Muscle layer of duodenum (tissue), 2 donors: ENCODE data around the gene TRMT10C.
"Not testable (repeated sequence)": the region's sequence is repeated elsewhere in the genome, so short reads cannot be mapped to it uniquely, and the experiment has no call there.

Experiments used
- H3K27ac ChIP-seq: one replicate; pipeline ENCODE4 v1.7.0; 2013; ENCODE audit warnings: mild to moderate bottlenecking, low read length
- H3K27me3 ChIP-seq: one replicate; pipeline ENCODE4 v1.7.0; 2013; ENCODE audit warnings: low read depth, mild to moderate bottlenecking, control low read depth, low read length
- H3K36me3 ChIP-seq, 2 donors: one replicate each; pipeline ENCODE4 v1.7.0; 2013; ENCODE audit warnings: low read length in 2 of 2, control low read depth in 1 of 2, mild to moderate bottlenecking in 1 of 2; ENCODE audit not compliant: insufficient read depth in 2 of 2, control insufficient read depth in 1 of 2
- H3K4me1 ChIP-seq, 2 donors: one replicate each; pipeline ENCODE4 v1.7.0; 2013; ENCODE audit warnings: low read length in 2 of 2, mild to moderate bottlenecking in 2 of 2, control low read depth in 1 of 2, moderate library complexity in 1 of 2; ENCODE audit not compliant: insufficient read depth in 2 of 2, control insufficient read depth in 1 of 2
- H3K4me3 ChIP-seq, 2 donors: one replicate each; pipeline ENCODE4 v1.7.0; 2013; ENCODE audit warnings: low read length in 2 of 2, low read depth in 1 of 2, mild to moderate bottlenecking in 1 of 2
- H3K9me3 ChIP-seq, 2 donors: one replicate each; pipeline ENCODE4 v1.7.0; 2013; ENCODE audit warnings: low read length in 2 of 2, control low read depth in 1 of 2, mild to moderate bottlenecking in 1 of 2; ENCODE audit not compliant: control insufficient read depth in 1 of 2
- donor health status: healthy.

The TRMT10C gene

DNA sequence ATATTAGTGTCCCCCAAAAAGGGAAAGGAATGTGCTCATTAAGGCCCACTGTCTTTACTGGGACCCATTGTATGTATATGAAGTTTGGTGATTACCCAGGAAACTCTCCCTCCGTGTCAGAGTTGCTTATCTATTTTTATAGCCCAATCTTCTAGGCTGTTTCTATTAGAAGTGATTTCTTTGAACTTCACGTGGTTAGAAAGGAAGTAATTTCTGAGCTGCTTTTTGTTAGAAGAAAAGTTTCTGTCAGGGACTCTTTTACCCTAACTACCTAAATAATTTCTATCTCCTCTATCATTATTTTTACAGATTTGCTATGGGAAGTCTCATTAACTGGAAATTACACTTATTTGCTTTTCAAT lies 31.0 kb upstream of the TRMT10C start:
- Histone ChIP-seq H3K4me3 (no peak overlapping the region), H3K9me3 (no peaks in the 10 kb centered on the region), H3K27me3 (no peaks in the 10 kb centered on the region), H3K4me1 (peaks cover 0 to 7% of the 10 kb centered on the region in 2 donors), H3K36me3 (no peaks in the 10 kb centered on the region), H3K27ac (no peak overlapping the region)

DNA sequence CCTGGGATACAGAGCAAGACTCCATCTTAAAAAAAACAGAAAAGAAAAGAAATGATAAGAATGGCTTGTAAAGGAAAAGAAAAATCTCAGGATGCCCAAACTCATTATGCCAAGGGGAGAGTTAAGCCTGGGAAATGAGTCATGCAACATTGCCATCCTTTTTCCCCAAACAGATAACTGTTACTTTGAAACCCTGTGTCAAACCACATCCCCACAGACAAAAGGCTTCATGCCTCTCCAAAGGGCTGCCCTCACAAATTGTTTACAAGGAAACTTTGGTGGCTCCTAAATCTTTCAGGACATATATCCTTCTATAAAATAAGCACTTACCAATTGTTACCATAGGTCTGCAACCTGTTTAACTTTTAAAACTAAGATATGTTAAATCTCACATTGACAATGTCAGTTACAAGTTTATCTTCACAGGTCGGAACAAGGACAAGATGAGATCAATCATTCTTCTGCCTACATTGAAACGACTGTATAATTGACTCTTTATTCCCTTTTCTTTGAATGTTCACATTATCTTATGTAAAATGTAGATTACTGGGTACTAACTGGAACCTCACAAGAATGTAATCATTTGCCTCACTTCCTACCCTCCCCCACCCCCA lies 30.1 kb upstream of the TRMT10C start:
- Histone ChIP-seq H3K9me3 (no peaks in the 10 kb centered on the region), H3K4me3 (no peak overlapping the region), H3K27ac (no peak overlapping the region), H3K36me3 (no peaks in the 10 kb centered on the region), H3K4me1 (peaks cover 0 to 7% of the 10 kb centered on the region in 2 donors), H3K27me3 (no peaks in the 10 kb centered on the region)

DNA sequence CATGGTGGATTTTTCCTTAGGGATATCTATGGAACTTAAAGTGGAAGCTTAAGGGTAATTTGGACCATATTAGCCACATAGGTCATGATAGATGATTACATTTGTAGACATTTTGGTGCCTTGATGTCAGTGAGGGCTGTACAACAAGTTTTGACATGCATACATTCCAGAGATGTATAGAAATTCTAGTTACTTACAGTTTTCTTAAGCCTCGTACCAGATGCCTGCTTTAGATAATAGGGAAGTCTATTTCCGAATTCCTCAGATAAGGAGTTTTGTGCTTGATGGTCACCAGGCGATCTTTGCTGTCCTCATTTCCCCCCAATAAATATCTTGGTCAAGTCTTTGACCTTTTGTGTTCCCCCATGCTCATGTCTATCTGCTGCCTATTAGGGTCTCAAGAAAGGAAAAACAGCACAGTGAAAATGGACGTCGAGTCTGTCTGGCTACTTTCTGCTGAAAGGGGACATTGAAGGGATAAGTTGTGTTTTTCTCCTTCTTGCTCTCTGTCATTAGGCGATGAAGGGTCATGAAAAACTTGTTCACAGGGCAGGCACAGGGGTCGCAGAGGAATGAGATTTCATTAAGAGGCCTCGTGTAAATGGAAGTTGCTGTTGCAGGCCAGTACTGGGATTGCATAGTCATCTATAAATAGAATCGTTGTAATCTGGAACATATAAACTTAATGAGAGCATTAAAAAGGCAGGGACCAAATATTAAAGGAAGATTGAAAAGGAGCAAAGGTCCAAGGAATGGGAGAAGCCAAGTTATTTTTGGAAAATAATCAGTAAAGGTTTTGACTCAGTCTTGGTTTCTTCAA lies 28.7 kb upstream of the TRMT10C start:
- Histone ChIP-seq H3K9me3 (no peaks in the 10 kb centered on the region), H3K27ac (no peak overlapping the region), H3K36me3 (no peaks in the 10 kb centered on the region), H3K4me3 (no peak overlapping the region), H3K27me3 (no peaks in the 10 kb centered on the region), H3K4me1 (peaks cover 0 to 7% of the 10 kb centered on the region in 2 donors)

DNA sequence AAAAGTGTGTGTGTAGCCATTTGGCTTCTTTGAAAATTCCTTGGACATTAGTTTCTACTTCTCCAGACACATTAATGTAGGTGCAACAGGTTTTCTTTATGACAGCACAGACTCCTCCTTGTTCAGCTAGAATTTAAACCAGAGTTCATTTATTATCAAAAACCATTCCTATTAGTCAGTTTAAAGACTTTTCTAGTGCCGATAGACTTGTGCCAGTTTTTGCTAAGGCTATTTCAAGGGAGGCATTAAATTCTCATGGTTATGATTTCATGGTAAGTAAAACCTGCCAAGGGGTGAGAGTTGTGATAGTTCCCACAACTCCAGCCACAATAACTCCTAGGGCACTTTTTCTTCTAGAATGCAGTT lies 28.1 kb upstream of the TRMT10C start:
- Histone ChIP-seq H3K9me3 (no peaks in the 10 kb centered on the region), H3K36me3 (no peaks in the 10 kb centered on the region), H3K4me1 (peaks cover 0 to 7% of the 10 kb centered on the region in 2 donors), H3K4me3 (no peak overlapping the region), H3K27ac (no peak overlapping the region), H3K27me3 (no peaks in the 10 kb centered on the region)

DNA sequence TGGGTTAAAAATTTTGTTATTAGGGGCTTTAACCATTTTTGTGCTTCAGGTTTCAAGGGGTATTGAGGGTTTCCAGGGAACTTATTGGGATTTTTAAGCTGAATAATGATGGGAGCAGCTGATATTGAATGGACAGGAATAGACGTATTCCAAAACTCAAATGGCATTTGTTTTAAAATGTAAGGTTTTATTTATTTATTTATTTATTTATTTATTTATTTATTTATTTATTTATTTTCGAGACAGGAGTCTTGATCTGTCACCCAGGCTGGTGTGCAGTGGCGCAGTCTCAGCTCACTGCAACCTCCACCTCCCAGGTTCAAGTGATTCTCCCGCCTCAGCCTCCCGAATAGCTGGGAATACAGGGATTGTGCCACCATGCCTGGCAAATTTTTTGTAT lies 26.4 kb upstream of the TRMT10C start:
- no peaks in the 10 kb centered on the region for H3K9me3 ChIP-seq
- H3K4me3 ChIP-seq, result no peak overlapping the region
- no peaks in the 10 kb centered on the region for H3K27me3 ChIP-seq
- peaks cover 0 to 7% of the 10 kb centered on the region in 2 donors for H3K4me1 ChIP-seq
- H3K27ac ChIP-seq, result no peak overlapping the region
- H3K36me3 ChIP-seq, result no peaks in the 10 kb centered on the region

DNA sequence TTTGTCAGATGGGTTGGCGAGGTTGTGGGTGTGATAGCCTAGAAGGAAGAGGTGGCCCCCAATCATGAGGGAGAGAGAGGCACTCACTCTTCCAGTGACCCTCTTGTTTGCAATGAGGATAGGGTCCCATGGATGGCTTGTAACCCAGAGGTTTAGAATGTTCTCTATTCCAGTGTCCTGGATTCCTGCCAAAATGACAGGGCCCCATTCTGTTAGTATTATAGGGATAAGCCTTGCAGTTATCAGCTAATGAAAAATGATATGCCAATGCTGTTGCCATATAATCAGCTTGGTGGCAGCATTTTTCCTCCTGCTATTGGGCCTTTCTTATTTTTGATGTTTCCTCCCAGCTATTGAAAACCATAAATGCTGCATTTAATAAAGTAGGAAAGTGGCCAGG lies 25.4 kb upstream of the TRMT10C start:
- Histone ChIP-seq H3K9me3 (no peaks in the 10 kb centered on the region), H3K27me3 (no peaks in the 10 kb centered on the region), H3K4me1 (peaks cover 0 to 7% of the 10 kb centered on the region in 2 donors), H3K4me3 (no peak overlapping the region), H3K27ac (no peak overlapping the region), H3K36me3 (no peaks in the 10 kb centered on the region)

DNA sequence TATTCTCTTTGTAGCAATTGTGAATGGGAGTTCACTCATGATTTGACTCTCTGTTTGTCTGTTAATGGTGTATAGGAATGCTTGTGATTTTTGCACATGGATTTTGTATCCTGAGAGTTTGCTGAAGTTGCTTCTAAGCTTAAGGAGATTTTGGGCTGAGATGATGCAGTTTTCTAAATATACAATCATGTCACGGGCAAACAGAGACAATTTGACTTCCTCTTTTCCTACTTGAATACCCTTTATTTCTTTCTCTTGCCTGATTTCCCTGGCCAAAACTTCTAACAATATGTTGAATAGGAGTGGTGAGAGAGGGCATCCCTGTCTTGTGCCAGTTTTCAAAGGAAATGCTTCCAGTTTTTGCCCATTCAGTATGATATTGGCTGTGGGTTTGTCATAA lies 24.7 kb upstream of the TRMT10C start:
- H3K36me3 ChIP-seq, H3K4me1 ChIP-seq, H3K27me3 ChIP-seq, H3K9me3 ChIP-seq, H3K4me3 ChIP-seq, H3K27ac ChIP-seq: not testable (repeated sequence)

DNA sequence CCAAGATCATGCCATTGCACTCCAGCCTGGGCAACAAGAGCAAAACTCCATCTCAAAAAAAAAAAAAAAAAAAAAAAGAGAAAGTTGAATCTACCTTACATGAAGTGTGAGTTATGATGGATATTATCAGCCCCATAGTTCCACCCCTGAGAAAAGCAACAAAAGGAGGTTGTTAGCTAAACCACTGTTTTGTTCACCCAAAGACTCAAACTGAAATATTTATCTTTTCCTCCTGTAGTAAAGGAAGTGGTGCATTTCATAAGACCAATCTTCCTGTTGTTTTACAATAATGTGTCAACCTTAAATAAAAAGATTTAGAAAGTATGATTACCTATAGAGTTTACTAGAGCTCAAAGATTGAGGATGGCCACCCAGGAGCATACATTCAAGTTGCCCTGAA lies 18.7 kb upstream of the TRMT10C start:
- H3K36me3 ChIP-seq, result no peaks in the 10 kb centered on the region
- H3K27ac ChIP-seq, result no peak overlapping the region
- no peaks in the 10 kb centered on the region for H3K4me1 ChIP-seq
- H3K9me3 ChIP-seq, result no peaks in the 10 kb centered on the region
- H3K27me3 ChIP-seq, result no peaks in the 10 kb centered on the region
- no peak overlapping the region for H3K4me3 ChIP-seq

DNA sequence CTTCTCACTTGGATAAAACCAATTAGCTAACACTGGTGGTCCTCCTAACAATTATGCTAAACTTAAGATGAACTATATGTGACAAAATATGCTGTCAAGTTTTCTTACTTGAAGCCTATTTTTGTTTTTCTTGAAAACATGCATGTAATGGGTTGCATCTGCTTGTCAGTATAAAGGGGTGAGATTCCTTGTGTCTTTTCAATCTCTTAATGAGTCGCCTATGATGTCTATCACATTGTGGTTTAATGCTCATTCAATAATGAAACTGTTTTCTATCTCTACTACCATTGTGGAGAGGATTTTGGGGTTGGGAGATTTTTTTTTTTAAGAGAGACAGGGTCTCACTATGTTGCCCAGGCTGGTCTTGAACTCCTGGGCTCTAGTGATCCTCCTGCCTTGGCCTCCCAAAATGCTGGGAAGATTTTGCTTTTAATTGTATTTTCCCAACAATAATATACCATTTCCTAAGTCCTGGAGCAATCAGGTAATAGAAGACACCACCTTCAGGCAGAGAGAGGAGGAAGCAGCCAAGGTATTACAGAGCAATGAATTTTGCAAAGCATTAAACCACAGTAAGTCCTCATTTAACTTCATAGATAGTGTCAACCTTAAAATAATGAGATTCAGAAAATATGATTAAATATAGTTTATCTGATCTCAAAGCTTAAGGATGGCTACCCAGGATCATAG lies 17.4 kb upstream of the TRMT10C start:
- Histone ChIP-seq H3K27me3 (no peaks in the 10 kb centered on the region), H3K27ac (no peak overlapping the region), H3K9me3 (no peaks in the 10 kb centered on the region), H3K4me3 (no peak overlapping the region), H3K4me1 (no peaks in the 10 kb centered on the region), H3K36me3 (no peaks in the 10 kb centered on the region)

DNA sequence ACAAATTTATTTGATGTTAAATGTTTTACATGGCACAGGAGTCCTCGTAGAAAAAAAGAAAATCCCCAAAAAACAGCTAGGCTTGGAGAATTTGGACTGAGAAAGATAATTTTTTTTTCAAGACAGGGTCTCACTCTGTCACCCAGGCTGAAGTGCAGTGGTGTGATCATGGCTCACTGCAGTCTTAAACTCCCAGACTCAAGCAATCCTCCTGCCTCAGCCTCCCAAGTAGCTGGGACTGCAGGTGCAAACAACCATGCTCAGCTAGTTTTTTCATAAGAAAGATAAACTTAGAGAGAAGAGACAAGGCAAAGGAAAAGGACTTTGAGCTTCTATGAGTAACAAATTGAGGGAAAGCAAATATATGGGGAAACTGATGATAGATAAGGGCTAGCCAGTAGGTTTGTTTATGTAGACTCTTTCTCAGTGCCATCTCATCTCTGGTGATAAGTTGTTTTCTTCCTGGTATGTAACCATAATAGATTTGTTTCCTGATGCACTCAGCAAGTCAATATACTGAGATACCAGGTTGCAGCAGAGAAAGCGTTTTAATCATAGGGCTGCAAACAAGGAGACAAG lies 13.1 kb upstream of the TRMT10C start:
- no peaks in the 10 kb centered on the region for H3K36me3 ChIP-seq
- H3K9me3 ChIP-seq, result no peaks in the 10 kb centered on the region
- H3K27ac ChIP-seq, result no peak overlapping the region
- H3K4me1 ChIP-seq, result no peaks in the 10 kb centered on the region
- no peaks in the 10 kb centered on the region for H3K27me3 ChIP-seq
- H3K4me3 ChIP-seq, result no peak overlapping the region

DNA sequence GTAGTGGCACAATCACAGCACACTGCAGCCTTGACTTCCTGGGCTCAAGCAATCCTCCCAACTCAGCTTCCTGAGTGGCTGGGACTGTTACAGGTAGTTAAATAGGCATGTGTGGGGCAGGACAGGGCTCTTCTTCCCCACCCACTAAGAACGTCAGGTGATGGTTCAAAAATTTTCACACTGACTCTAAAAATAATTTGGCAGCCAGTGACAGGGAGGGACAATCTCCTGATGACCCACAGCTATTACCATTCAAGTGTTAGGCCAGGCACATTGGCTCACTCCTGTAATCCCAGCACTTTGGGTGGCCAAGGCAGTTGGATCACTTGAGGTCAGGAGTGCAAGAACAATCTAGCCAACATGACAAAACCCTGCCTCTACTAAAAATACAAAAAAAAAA lies 12.2 kb upstream of the TRMT10C start:
- H3K36me3 ChIP-seq, result no peaks in the 10 kb centered on the region
- H3K27me3 ChIP-seq, result no peaks in the 10 kb centered on the region
- H3K27ac ChIP-seq, result no peak overlapping the region
- no peak overlapping the region for H3K4me3 ChIP-seq
- no peaks in the 10 kb centered on the region for H3K4me1 ChIP-seq
- H3K9me3 ChIP-seq, result no peaks in the 10 kb centered on the region
